Measurements from ENCODE around the gene VAT1L.
A peak's percentile ranks its signal among the peaks of the same experiment; 100 is the strongest.

The VAT1L gene, protein sequence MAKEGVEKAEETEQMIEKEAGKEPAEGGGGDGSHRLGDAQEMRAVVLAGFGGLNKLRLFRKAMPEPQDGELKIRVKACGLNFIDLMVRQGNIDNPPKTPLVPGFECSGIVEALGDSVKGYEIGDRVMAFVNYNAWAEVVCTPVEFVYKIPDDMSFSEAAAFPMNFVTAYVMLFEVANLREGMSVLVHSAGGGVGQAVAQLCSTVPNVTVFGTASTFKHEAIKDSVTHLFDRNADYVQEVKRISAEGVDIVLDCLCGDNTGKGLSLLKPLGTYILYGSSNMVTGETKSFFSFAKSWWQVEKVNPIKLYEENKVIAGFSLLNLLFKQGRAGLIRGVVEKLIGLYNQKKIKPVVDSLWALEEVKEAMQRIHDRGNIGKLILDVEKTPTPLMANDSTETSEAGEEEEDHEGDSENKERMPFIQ

DNA sequence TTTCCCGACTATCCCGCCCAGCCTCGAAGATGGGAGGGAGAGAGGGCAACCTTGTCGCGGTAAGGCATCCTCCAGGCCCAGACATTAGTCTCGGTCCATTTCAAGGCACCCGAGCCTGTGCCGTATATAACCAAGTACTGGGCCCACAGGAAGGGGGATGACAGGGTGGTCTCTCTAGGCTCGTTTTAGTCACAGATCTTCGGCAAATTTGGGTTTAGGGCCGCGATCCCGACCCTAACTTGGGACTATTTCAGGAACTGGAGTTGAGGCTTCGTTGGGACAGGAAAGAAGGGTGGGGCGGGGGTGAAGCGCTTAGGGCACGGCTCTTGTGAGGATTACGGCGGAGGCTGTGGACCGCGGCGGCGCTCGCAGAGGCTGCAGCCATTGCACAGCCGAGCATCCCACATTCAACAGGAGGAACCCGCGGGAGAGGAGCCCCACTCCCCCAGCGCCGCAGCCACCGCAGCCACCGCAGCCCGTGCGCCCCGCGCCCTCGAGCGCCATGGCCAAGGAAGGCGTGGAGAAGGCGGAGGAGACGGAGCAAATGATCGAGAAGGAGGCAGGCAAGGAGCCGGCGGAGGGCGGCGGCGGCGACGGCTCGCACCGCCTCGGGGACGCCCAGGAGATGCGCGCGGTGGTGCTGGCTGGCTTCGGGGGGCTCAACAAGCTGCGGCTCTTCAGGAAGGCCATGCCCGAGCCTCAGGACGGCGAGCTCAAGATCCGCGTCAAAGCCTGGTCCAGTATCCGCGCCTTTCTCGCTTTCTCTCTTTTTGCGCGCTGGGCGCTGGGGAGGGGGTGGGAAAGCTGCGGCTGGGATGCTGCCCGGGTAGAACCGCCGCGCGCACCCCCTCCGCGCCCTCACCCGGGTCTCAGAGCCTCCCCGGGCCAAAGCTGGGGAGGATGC is at the start of gene VAT1L:
Gene VAT1L (plus strand): TSS at position 384 of the 904 bp plus-strand sequence. CDS start 119 bp downstream, at position 503.
- TF ChIP-seq GATA1 (IDR thresholded peaks at IDR 0.05; ENCODE audit: low read depth, low read length) (no peak), POLR2A (IDR thresholded peaks at IDR 0.05; ENCODE audit: low read length) (no peak)
- DNase-seq = peak; percentile 5 to 27

DNA sequence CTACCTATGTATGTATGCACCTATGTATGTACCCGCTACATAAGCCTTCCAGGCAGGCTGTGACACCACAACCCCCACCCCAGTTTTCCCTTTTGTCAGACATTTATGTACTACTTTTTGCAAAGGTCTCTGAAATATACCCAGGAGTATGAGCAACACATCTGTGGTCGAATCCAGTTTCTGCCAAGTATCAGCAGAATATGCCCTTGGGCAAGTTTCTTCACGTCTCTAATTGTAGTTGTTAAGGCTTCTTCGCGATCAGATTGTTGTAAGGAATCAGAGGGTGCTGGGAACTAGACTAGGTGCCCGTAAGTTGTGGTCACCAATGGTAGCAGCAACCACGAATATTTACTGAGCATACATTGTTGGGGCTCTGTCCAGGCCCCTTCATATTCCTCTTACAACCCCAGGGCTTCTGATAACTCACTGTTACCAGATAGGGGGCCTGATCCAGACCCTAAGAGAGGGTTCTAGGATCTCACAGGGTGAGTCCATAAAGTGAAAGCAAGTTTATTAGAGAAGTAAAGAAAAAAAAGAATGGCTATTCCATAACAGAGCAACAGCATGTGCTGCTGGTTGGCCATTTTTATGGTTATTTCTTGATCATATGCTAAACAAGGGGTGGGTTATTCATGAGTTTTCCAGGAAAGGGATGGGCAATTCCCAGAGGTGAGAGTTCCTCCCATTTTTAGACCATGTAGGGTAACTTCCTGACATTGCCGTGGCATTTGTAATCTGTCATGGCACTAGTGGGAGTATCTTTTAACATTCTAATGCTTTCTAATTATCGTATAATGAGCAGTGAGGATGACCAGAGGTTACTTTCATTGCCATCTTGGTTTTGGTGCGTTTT is 49.4 kb upstream of the VAT1L start:
- TF ChIP-seq POLR2A (IDR thresholded peaks at IDR 0.05; ENCODE audit: low read length) (no peak), GATA1 (IDR thresholded peaks at IDR 0.05; ENCODE audit: low read depth, low read length) (no peak)
- DNase-seq = no peak

DNA sequence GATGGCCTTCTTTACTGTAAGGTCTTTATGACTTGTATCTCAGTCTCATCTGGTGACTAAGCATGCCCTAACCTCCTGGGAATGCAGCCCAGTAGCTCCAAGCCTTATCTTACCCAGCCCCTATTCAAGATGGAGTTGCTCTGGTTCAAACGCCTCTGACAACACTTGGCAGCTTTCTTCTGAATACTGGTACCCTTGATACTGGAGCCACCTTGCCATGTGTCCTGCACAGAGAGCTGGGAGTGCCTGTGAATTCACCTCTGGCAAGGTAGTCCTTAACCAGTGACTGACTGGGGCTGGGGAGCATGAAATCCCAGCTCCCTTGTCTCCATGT is 48.8 kb upstream of the VAT1L start:
- no peak for DNase-seq
- TF ChIP-seq GATA1 (IDR thresholded peaks at IDR 0.05; ENCODE audit: low read depth, low read length) (no peak), POLR2A (IDR thresholded peaks at IDR 0.05; ENCODE audit: low read length) (no peak)

DNA sequence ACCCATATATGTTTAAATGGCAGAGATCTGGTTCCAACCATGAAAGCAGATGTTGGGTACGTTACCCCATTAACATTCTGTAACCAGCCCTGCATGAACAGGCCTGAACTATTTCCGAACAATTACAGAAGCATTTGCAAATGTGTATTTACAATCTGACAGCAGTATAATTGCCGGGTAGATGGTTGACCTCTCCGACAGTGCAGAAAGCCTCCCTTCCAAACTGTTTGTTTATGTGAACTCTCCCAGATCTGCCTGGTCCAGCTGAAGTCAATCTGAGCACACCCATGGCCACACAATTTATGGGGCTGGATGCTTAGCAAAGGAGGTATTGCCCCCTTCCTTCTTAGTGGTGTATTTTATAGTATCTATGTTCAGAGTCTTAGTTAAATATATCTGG is 44.2 kb upstream of the VAT1L start:
- DNase-seq = no peak
- no peak for TF ChIP-seq GATA1 (IDR thresholded peaks at IDR 0.05; ENCODE audit: low read depth, low read length)

DNA sequence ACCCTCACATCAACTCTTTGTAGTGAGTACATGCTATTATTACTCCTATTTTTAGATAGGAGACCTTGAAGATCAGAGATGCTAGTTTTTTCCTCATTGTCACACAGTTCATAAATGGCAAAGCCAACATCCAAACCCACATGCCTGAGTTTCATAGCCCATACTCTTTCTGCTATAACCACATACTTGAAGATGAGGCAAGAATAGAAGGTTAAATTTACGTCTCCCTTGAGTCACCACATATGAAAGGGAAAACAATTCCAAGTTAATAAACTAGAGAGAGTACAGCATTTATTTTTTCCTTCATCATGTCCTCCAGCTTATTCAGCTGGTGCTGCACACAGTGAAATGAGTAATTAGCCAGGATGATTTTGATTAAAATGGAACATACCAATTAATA is 42.4 kb upstream of the VAT1L start:
- no peak for DNase-seq
- TF ChIP-seq POLR2A (IDR thresholded peaks at IDR 0.05; ENCODE audit: low read length) (no peak), GATA1 (IDR thresholded peaks at IDR 0.05; ENCODE audit: low read depth, low read length) (no peak)

- no peak for DNase-seq
- no peak for TF ChIP-seq GATA1 (IDR thresholded peaks at IDR 0.05; ENCODE audit: low read depth, low read length)
- no peak for TF ChIP-seq POLR2A (IDR thresholded peaks at IDR 0.05; ENCODE audit: low read length)
These were observed 39.9 kb upstream of the VAT1L start for GRCh38 chr16:77748421-77749005.

- TF ChIP-seq GATA1 (IDR thresholded peaks at IDR 0.05; ENCODE audit: low read depth, low read length) (no peak), POLR2A (IDR thresholded peaks at IDR 0.05; ENCODE audit: low read length) (no peak)
- no peak for DNase-seq
These were observed 38.9 kb upstream of the VAT1L start for GRCh38 chr16:77749415-77749814.

DNA sequence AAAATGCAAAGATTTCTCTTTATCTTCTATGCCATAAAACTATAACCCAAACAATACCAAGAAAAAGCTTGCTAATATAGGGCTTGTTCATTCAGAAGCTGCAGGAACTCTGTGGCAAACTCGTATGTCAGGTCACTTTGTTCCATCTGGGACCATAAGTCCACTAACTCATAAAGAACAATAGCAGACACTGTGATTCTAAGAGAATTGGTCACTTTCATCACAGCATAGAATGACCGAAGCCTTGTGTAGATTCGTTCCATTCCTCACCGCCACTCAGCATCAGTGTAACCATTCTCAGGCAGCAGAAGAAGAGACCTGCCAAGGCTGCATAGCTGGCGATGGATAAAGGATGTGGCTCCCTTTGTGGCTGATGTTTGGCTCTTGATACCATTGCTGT is 30.3 kb upstream of the VAT1L start:
- no peak for DNase-seq
- TF ChIP-seq POLR2A (IDR thresholded peaks at IDR 0.05; ENCODE audit: low read length) (no peak), GATA1 (IDR thresholded peaks at IDR 0.05; ENCODE audit: low read depth, low read length) (no peak)

GRCh38 chr16:77758508-77758907 is 29.9 kb upstream of the VAT1L start:
- no peak for TF ChIP-seq POLR2A (IDR thresholded peaks at IDR 0.05; ENCODE audit: low read length)
- no peak for TF ChIP-seq GATA1 (IDR thresholded peaks at IDR 0.05; ENCODE audit: low read depth, low read length)
- no peak for DNase-seq

DNA sequence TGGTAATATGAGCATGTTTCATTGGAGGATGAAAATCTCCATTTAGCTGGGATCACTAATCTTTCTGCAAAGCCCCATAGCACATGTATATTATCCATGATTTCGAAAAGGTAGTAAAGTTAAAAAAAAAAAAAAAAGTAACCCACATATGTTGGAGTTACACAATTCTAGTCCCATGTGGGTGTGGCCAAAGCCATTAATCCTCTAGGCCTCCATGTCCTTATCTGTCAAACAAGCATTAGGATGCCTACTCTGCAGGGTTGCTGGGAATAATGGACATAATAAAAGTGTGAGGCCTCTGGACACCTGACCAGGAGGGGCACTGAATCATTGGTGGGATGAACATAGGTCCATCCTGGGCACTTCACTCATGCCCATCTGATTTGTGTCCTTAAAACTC is 29.2 kb upstream of the VAT1L start:
- TF ChIP-seq POLR2A (IDR thresholded peaks at IDR 0.05; ENCODE audit: low read length) (no peak), GATA1 (IDR thresholded peaks at IDR 0.05; ENCODE audit: low read depth, low read length) (no peak)
- no peak for DNase-seq

DNA sequence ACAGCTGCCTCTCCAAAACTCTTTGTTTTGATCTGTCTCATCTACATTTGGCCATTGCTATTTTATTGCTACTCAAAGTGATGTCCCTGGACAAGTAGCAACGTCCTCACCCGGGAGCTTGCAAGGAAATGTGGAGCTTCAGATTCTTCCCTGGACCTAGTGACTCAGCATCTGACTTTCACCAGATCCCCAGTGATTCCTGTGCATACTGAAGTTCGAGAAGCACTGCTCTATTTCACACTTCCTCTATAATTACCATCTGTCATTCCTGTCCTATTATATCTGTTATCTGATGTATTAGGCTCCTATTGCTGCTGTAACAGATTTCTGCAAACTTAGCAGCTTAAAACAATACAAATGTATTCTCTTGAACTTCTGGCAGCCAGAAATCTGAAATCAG is 28.5 kb upstream of the VAT1L start:
- no peak for DNase-seq
- TF ChIP-seq POLR2A (IDR thresholded peaks at IDR 0.05; ENCODE audit: low read length) (no peak), GATA1 (IDR thresholded peaks at IDR 0.05; ENCODE audit: low read depth, low read length) (no peak)

GRCh38 chr16:77760800-77761199 is 27.6 kb upstream of the VAT1L start:
- no peak for DNase-seq
- TF ChIP-seq GATA1 (IDR thresholded peaks at IDR 0.05; ENCODE audit: low read depth, low read length) = no peak
- no peak for TF ChIP-seq POLR2A (IDR thresholded peaks at IDR 0.05; ENCODE audit: low read length)

- DNase-seq = no peak
- TF ChIP-seq POLR2A (IDR thresholded peaks at IDR 0.05; ENCODE audit: low read length) (no peak), GATA1 (IDR thresholded peaks at IDR 0.05; ENCODE audit: low read depth, low read length) (no peak)
These were observed 27.2 kb upstream of the VAT1L start for GRCh38 chr16:77761204-77761603.
